Measurements from ENCODE around the gene USP5.

DNA sequence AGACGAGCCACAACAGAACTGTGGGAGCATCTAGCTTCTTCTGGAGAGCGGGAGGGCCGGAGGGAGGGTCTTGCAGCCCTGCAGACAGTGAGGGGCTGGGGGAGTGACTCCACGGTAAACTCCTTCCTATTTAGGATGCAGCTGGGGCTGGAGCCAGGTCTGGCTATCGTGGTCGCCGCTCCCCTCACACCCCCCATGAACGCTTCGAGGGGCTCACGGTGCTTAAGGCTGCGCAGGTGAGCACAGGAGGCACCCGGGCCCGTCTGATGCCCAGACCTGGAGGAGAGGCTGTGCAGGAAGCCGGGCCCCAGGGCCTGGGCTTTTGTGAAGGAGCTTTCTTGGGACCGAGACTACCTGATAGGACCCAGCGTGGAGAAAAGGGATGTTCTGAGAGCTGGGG is 15.1 kb upstream of the USP5 start:
- no peak for TF ChIP-seq CTCF (IDR thresholded peaks at IDR 0.05)
- no peak for TF ChIP-seq POLR2A (IDR thresholded peaks at IDR 0.05)
